ENCODE data around the gene ASIC3. TPM values are rescaled to one million over a fixed set of nuclear protein-coding genes. Genes with fewer than 3 reads are reported as not detected.

Gene ASIC3
- total RNA-seq, 1 experiment from 2014 or later = 1.1 TPM

- Histone ChIP-seq H3K4me3 (ENCODE audit: low read depth, low read length) (no peak overlapping the region), H3K36me3 (ENCODE audit: control insufficient read depth, insufficient read depth, low read length) (no peaks in the 10 kb centered on the region), H3K9me3 (no peaks in the 10 kb centered on the region), H3K27me3 (replicated peaks; ENCODE audit: control insufficient read depth, insufficient read depth, low read length) (no peaks in the 10 kb centered on the region), H3K4me1 (peaks cover 22% of the 10 kb centered on the region)
- H3K27ac Mint-ChIP-seq (ENCODE audit: unreplicated experiment) = peak overlapping the region; percentile 19
- H3K4me1 Mint-ChIP-seq (ENCODE audit: low read depth, unreplicated experiment) = peaks cover 4% of the 10 kb centered on the region
- no peak for TF ChIP-seq CTCF (IDR thresholded peaks at IDR 0.05; ENCODE audit: insufficient read depth in 1 of 2, low read depth in 1 of 2, low read length in 1 of 2, severe bottlenecking in 1 of 2, unreplicated experiment in 1 of 2)
- H3K4me3 Mint-ChIP-seq (ENCODE audit: unreplicated experiment) = peak overlapping the region; percentile 50
- no peaks in the 10 kb centered on the region for H3K27me3 Mint-ChIP-seq (ENCODE audit: insufficient read depth, unreplicated experiment)
- no peak for DNase-seq
- H3K9me3 Mint-ChIP-seq (ENCODE audit: unreplicated experiment) = no peaks in the 10 kb centered on the region
- POLR2A ChIA-PET = interaction anchor here (0.6 to 1.2 kb wide), 2 partner anchors 9 to 50 kb away, joined by 4 to 5 read pairs; partner anchors contain the start of gene ABCB8
- CTCF ChIA-PET = interaction anchor here (0.7 kb wide), 1 partner anchor 15 kb away, joined by 3 read pairs; no protein-coding TSS in a partner anchor
- peaks cover 79% of the 10 kb centered on the region for H3K36me3 Mint-ChIP-seq (ENCODE audit: insufficient read depth, unreplicated experiment)
- no TSS peak for BruUV-seq (replicated peaks)
- intact Hi-C loops (cut with micrococcal nuclease; ENCODE audit: unreplicated experiment) = no loop called here
Observed at GRCh38 chr7:151077705-151078232, 29.4 kb downstream of the ASIC3 start.

- peak in 1 of 2 experiments; percentile 30 for DNase-seq
- Histone ChIP-seq H3K4me1 (peaks cover 22% of the 10 kb centered on the region), H3K9me3 (no peaks in the 10 kb centered on the region), H3K4me3 (ENCODE audit: low read depth, low read length) (no peak overlapping the region), H3K36me3 (ENCODE audit: control insufficient read depth, insufficient read depth, low read length) (no peaks in the 10 kb centered on the region), H3K27me3 (replicated peaks; ENCODE audit: control insufficient read depth, insufficient read depth, low read length) (no peaks in the 10 kb centered on the region)
- no peak for TF ChIP-seq CTCF (IDR thresholded peaks at IDR 0.05; ENCODE audit: insufficient read depth in 1 of 2, low read depth in 1 of 2, low read length in 1 of 2, severe bottlenecking in 1 of 2, unreplicated experiment in 1 of 2)
- BruUV-seq (replicated peaks) = no TSS peak
- ChIA-PET CTCF (interaction anchor here (0.7 kb wide), 1 partner anchor 16 kb away, joined by 3 read pairs; no protein-coding TSS in a partner anchor), POLR2A (interaction anchor here (0.6 to 1.2 kb wide), 2 partner anchors 10 to 50 kb away, joined by 4 to 5 read pairs; partner anchors contain the start of gene ABCB8)
- Mint-ChIP-seq H3K9me3 (ENCODE audit: unreplicated experiment) (no peaks in the 10 kb centered on the region), H3K4me3 (ENCODE audit: unreplicated experiment) (peak overlapping the region; percentile 93), H3K36me3 (ENCODE audit: insufficient read depth, unreplicated experiment) (peaks cover 75% of the 10 kb centered on the region), H3K27me3 (ENCODE audit: insufficient read depth, unreplicated experiment) (no peaks in the 10 kb centered on the region), H3K27ac (ENCODE audit: unreplicated experiment) (peak overlapping the region; percentile 19), H3K4me1 (ENCODE audit: low read depth, unreplicated experiment) (peaks cover 7% of the 10 kb centered on the region)
- intact Hi-C loops (cut with micrococcal nuclease; ENCODE audit: unreplicated experiment) = no loop called here
Observed at GRCh38 chr7:151078233-151079040, 30.1 kb downstream of the ASIC3 start.

- Mint-ChIP-seq H3K4me3 (ENCODE audit: unreplicated experiment) (peak overlapping the region; percentile 93), H3K36me3 (ENCODE audit: insufficient read depth, unreplicated experiment) (peaks cover 66% of the 10 kb centered on the region), H3K4me1 (ENCODE audit: low read depth, unreplicated experiment) (peaks cover 7% of the 10 kb centered on the region), H3K27ac (ENCODE audit: unreplicated experiment) (peak overlapping the region; percentile 55), H3K9me3 (ENCODE audit: unreplicated experiment) (no peaks in the 10 kb centered on the region), H3K27me3 (ENCODE audit: insufficient read depth, unreplicated experiment) (no peaks in the 10 kb centered on the region)
- Histone ChIP-seq H3K4me1 (peaks cover 22% of the 10 kb centered on the region), H3K36me3 (ENCODE audit: control insufficient read depth, insufficient read depth, low read length) (no peaks in the 10 kb centered on the region), H3K9me3 (no peaks in the 10 kb centered on the region), H3K4me3 (ENCODE audit: low read depth, low read length) (peak overlapping the region; percentile 98), H3K27me3 (replicated peaks; ENCODE audit: control insufficient read depth, insufficient read depth, low read length) (no peaks in the 10 kb centered on the region)
- no peak for DNase-seq
- BruUV-seq (replicated peaks) = no TSS peak
- intact Hi-C loops (cut with micrococcal nuclease; ENCODE audit: unreplicated experiment) = no loop called here
- TF ChIP-seq CTCF (IDR thresholded peaks at IDR 0.05; ENCODE audit: insufficient read depth in 1 of 2, low read depth in 1 of 2, low read length in 1 of 2, severe bottlenecking in 1 of 2, unreplicated experiment in 1 of 2) = no peak
- ChIA-PET CTCF (no interaction called here), POLR2A (no interaction called here)
Observed at GRCh38 chr7:151079199-151079910, 31.0 kb downstream of the ASIC3 start.

Measured in Caco-2 (cell line).